HCT116 (cell line): ENCODE results near the gene SERPINF2.

Experiments
- CBX3 ChIP-seq: IDR thresholded peaks from 2 replicates; pipeline ENCODE4 v1.6.1; 2012; ENCODE audit warnings: low read depth
- CTCF ChIP-seq, 3 experiments: fragments of 200-600 bp in 1 of 3; sonication (generic) in 1 of 3; IDR thresholded peaks in 2 of 3; conservative IDR thresholded peaks in 1 of 3; 2 replicates each; pipeline ENCODE4 v1.5.1; 2012 to 2017; ENCODE audit warnings: low read depth in 2 of 3, low read length in 2 of 3, antibody characterized with exemption in 1 of 3, borderline replicate concordance in 1 of 3, control low read depth in 1 of 3, mild to moderate bottlenecking in 1 of 3, mixed read lengths in 1 of 3, mixed run types in 1 of 3, moderate library complexity in 1 of 3; ENCODE audit not compliant: insufficient read depth in 1 of 3
- ELF1 ChIP-seq: IDR thresholded peaks from 2 replicates; pipeline ENCODE4 v1.6.1; 2012; ENCODE audit warnings: low read depth, borderline replicate concordance
- EZH2phosphoT487 ChIP-seq: fragments of 200-600 bp; IDR thresholded peaks from 2 replicates; pipeline ENCODE4 v1.6.1; 2018; ENCODE audit warnings: antibody characterized with exemption, borderline replicate concordance
- POLR2AphosphoS5 ChIP-seq: IDR thresholded peaks from 2 replicates; pipeline ENCODE4 v1.6.1; 2011; ENCODE audit warnings: mild to moderate bottlenecking, low read depth, low read length, moderate library complexity
- RAD21 ChIP-seq: IDR thresholded peaks from 2 replicates; pipeline ENCODE4 v1.6.1; 2012; ENCODE audit warnings: low read depth, mild to moderate bottlenecking
- YY1 ChIP-seq: IDR thresholded peaks from 2 replicates; pipeline ENCODE4 v1.6.1; 2011; ENCODE audit warnings: low read length, low read depth, moderate library complexity, mild to moderate bottlenecking; ENCODE audit not compliant: insufficient replicate concordance; ENCODE audit errors: extremely low read depth

- TF ChIP-seq EZH2phosphoT487: no peak
- TF ChIP-seq RAD21: no peak
- TF ChIP-seq CBX3: no peak
- no peak for TF ChIP-seq POLR2AphosphoS5
- no peak for TF ChIP-seq CTCF (IDR thresholded peaks at IDR 0.05 in 2 of 3, conservative IDR thresholded peaks at IDR 0.05 in 1 of 3; ENCODE audit: borderline replicate concordance in 1 of 3, insufficient read depth in 1 of 3, low read depth in 2 of 3, low read length in 2 of 3)
- no peak; the same call in 1 of the 2 replicates for TF ChIP-seq ELF1
- no peak for TF ChIP-seq YY1
Observed at GRCh38 chr17:1724351-1724868, 18.3 kb upstream of the SERPINF2 start, which contains the start of gene WDR81.
